CD4-positive, alpha-beta T cell (primary cell): ENCODE results near the gene CCDC27. TPM values are rescaled to one million over a fixed set of nuclear protein-coding genes. Genes with fewer than 3 reads are reported as not detected.

Source experiments
- ATAC-seq: fragments of 200-7000 bp; cut with Tn5 transposase; one replicate; pipeline ENCODE4 v1.10.0; 2022; ENCODE audit warnings: mild to moderate bottlenecking; ENCODE audit not compliant: poor library complexity
- CTCF ChIA-PET: fragments of 350-600 bp; sonication (Branson Sonifier 250); formaldehyde crosslinking; loops from one replicate; lab custom pipeline; 2021; ENCODE audit warnings: antibody characterized with exemption, inconsistent platforms; lab: Charles Lee
- POLR2A ChIA-PET: fragments of 350-600 bp; sonication (Branson Sonifier 250); formaldehyde crosslinking; loops from one replicate; lab custom pipeline; 2021; ENCODE audit warnings: antibody characterized with exemption, inconsistent platforms; lab: Charles Lee
- DNase-seq, 14 experiments: peaks; one replicate each; pipeline ENCODE4 v3.0.0-alpha.2; 2013 to 2020; ENCODE audit warnings: mixed read lengths in 2 of 14
- H3K27ac ChIP-seq, 2 donors: one replicate each; pipeline versions ENCODE4 v1.5.1 to v1.7.0; 2013; ENCODE audit warnings: low read length in 2 of 2, low read depth in 1 of 2, mild to moderate bottlenecking in 1 of 2
- H3K27me3 ChIP-seq, 2 experiments: 1 replicate in 1 of 2; 2 replicates in 1 of 2; pipeline versions ENCODE4 v1.6.1 to v1.7.0; 2013; ENCODE audit warnings: low read length in 2 of 2, control low read depth in 1 of 2, mild to moderate bottlenecking in 1 of 2, moderate library complexity in 1 of 2; ENCODE audit not compliant: insufficient read depth in 2 of 2, control insufficient read depth in 1 of 2
- H3K36me3 ChIP-seq: one replicate; pipeline ENCODE4 v1.6.1; 2013; ENCODE audit warnings: low read length, control low read depth; ENCODE audit not compliant: insufficient read depth
- H3K4me1 ChIP-seq: one replicate; pipeline ENCODE4 v1.6.1; 2013; ENCODE audit warnings: low read length, control low read depth; ENCODE audit not compliant: insufficient read depth
- H3K4me3 ChIP-seq: one replicate; pipeline ENCODE4 v1.5.1; 2013; ENCODE audit warnings: mild to moderate bottlenecking, low read length, moderate library complexity
- H3K9me3 ChIP-seq, 2 experiments: 1 replicate in 1 of 2; 2 replicates in 1 of 2; pipeline versions ENCODE4 v1.6.1 to v1.7.0; 2013; ENCODE audit warnings: low read length in 2 of 2, mild to moderate bottlenecking in 2 of 2, control low read depth in 1 of 2, moderate library complexity in 1 of 2; ENCODE audit not compliant: control insufficient read depth in 1 of 2, insufficient read depth in 1 of 2
- H3K27ac Mint-ChIP-seq: one replicate; pipeline ENCODE4 v1.8.0; 2020; ENCODE audit warnings: mixed read lengths
- H3K27me3 Mint-ChIP-seq: one replicate; pipeline ENCODE4 v1.8.0; 2021; ENCODE audit warnings: mixed read lengths
- H3K36me3 Mint-ChIP-seq: one replicate; pipeline ENCODE4 v1.8.0; 2021; ENCODE audit warnings: low read depth, mixed read lengths
- H3K4me1 Mint-ChIP-seq: one replicate; pipeline ENCODE4 v1.8.0; 2021; ENCODE audit warnings: low read depth, mixed read lengths
- H3K4me3 Mint-ChIP-seq: one replicate; pipeline ENCODE4 v1.8.0; 2020; ENCODE audit warnings: mild to moderate bottlenecking, mixed read lengths
- H3K9me3 Mint-ChIP-seq: one replicate; pipeline ENCODE4 v1.8.0; 2020; ENCODE audit warnings: mixed read lengths
- intact Hi-C, 2 experiments: fragments of 100-400 bp; cut with DNase I in 1 of 2; cut with micrococcal nuclease in 1 of 2; formaldehyde crosslinking; loops; one replicate each; pipeline versions ENCODE4 v1.15.1 to v1.9.0; 2023 to 2025; cut with DNase I, micrococcal nuclease
- total RNA-seq, 174 experiments: library from RNA in 2 of 174; stranded (reverse) in 2 of 174; gene quantifications; one replicate each; pipeline ENCODE4 v1.2.3 and lab custom pipeline; 2021 to 2026
- TF ChIP-seq, protein P1 (sequence below): fragments of 200-600 bp; IDR thresholded peaks from one replicate; pipeline ENCODE4 v1.8.0; 2022; ENCODE audit warnings: antibody characterized with exemption, mild to moderate bottlenecking

CCDC27 gene
- total RNA-seq, 2 experiments from 2014 or later = not detected

DNA sequence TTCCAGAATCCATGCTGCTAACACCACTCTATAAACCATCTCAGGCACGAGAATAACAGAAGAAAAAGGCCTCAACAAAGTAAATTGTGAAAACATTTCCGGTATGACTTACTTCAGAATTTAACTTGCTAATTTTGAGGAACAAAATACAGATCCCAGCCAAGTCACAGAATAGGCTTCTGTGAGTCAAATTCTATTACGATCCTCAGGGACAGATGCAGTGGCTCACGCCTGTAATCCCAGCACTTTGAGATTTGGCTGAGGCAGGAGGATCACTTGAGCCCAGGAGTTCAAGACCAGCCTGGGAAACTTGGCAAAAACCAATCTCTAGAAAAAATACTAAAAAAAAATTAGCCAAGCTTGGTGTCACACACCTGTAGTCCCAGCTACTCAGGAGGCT is 8.8 kb upstream of the CCDC27 start:
- H3K4me3 Mint-ChIP-seq = no peak overlapping the region
- intact Hi-C loops = no loop called here
- H3K36me3 Mint-ChIP-seq = peaks cover 29% of the 10 kb centered on the region
- Histone ChIP-seq H3K4me1 (peaks cover 29% of the 10 kb centered on the region), H3K27ac (no peak overlapping the region), H3K36me3 (peaks cover 23% of the 10 kb centered on the region), H3K4me3 (no peak overlapping the region), H3K9me3 (peaks cover 0 to 8% of the 10 kb centered on the region in 2 experiments), H3K27me3 (no peaks in the 10 kb centered on the region)
- DNase-seq (no peak), ATAC-seq (no peak)
- ChIA-PET POLR2A (no interaction called here), CTCF (no interaction called here)
- no peaks in the 10 kb centered on the region for H3K9me3 Mint-ChIP-seq
- H3K4me1 Mint-ChIP-seq = peaks cover 33% of the 10 kb centered on the region
- H3K27me3 Mint-ChIP-seq = no peaks in the 10 kb centered on the region
- no peak overlapping the region for H3K27ac Mint-ChIP-seq
- TF ChIP-seq, protein P1, sequence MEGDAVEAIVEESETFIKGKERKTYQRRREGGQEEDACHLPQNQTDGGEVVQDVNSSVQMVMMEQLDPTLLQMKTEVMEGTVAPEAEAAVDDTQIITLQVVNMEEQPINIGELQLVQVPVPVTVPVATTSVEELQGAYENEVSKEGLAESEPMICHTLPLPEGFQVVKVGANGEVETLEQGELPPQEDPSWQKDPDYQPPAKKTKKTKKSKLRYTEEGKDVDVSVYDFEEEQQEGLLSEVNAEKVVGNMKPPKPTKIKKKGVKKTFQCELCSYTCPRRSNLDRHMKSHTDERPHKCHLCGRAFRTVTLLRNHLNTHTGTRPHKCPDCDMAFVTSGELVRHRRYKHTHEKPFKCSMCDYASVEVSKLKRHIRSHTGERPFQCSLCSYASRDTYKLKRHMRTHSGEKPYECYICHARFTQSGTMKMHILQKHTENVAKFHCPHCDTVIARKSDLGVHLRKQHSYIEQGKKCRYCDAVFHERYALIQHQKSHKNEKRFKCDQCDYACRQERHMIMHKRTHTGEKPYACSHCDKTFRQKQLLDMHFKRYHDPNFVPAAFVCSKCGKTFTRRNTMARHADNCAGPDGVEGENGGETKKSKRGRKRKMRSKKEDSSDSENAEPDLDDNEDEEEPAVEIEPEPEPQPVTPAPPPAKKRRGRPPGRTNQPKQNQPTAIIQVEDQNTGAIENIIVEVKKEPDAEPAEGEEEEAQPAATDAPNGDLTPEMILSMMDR = no peak

DNA sequence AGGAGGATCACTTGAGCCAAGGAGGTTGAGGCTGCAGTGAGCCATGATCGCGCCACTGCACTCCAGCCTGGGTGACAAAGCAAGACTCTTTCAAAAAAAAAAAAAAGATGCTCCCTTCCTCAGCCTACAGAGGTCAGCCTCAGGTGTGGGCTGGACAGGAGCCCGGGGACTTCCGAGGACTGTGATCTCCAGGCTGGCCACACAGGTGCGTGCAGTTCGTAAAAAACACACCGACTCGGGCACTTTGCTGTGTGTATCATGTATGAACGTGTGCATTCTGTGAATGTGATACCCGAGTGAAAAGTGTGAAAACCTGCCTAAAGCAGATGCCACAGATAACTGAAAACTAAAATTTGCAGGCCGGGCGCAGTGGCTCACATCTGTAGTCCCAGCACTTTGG is 8.4 kb upstream of the CCDC27 start:
- H3K9me3 ChIP-seq = peaks cover 0 to 8% of the 10 kb centered on the region in 2 experiments
- no peak overlapping the region for H3K4me3 Mint-ChIP-seq
- CTCF ChIA-PET = no interaction called here

DNA sequence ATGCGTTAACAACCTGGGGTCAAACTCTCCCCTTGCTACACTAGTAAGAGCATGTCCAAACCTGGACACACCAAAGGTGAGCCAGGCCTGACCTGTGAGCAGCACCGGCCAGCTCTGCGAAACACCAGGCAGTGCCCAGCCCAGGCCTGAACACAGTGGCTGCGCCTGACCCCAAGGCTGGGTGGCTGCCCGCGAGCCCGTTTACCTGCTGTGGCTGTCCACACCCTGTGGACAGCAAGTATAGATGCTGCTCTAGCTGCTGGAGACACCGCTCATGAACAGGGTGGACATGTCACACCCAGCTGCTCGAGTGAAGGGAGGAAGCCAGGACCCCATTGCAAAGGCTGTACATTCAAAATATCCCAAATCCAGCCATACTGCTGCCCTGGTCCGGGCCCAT is 7.6 kb upstream of the CCDC27 start:
- Histone ChIP-seq H3K9me3 (peaks cover 0 to 8% of the 10 kb centered on the region in 2 experiments), H3K4me3 (no peak overlapping the region), H3K27me3 (no peaks in the 10 kb centered on the region), H3K4me1 (peaks cover 29% of the 10 kb centered on the region), H3K36me3 (peaks cover 15% of the 10 kb centered on the region), H3K27ac (no peak overlapping the region)
- POLR2A ChIA-PET = no interaction called here
- Mint-ChIP-seq H3K4me3 (no peak overlapping the region), H3K27ac (no peak overlapping the region), H3K27me3 (no peaks in the 10 kb centered on the region), H3K4me1 (peaks cover 34% of the 10 kb centered on the region), H3K36me3 (peaks cover 29% of the 10 kb centered on the region), H3K9me3 (no peaks in the 10 kb centered on the region)
- intact Hi-C loops = no loop called here
- ATAC-seq = no peak
- TF ChIP-seq, protein P1 = no peak
- CTCF ChIA-PET = no interaction called here
- no peak for DNase-seq

More for the DNA sequence above, 8.4 kb upstream of the CCDC27 start:
- H3K9me3 Mint-ChIP-seq = no peaks in the 10 kb centered on the region
- peaks cover 29% of the 10 kb centered on the region for H3K4me1 ChIP-seq
- no peak overlapping the region for H3K27ac Mint-ChIP-seq
- no peaks in the 10 kb centered on the region for H3K27me3 ChIP-seq
- peaks cover 34% of the 10 kb centered on the region for H3K4me1 Mint-ChIP-seq
- H3K27ac ChIP-seq = no peak overlapping the region
- ATAC-seq (no peak), DNase-seq (no peak)
- TF ChIP-seq, protein P1 = no peak
- no peaks in the 10 kb centered on the region for H3K27me3 Mint-ChIP-seq
- intact Hi-C loops = no loop called here
- H3K36me3 ChIP-seq = peaks cover 21% of the 10 kb centered on the region
- POLR2A ChIA-PET = no interaction called here
- H3K36me3 Mint-ChIP-seq = peaks cover 29% of the 10 kb centered on the region
- H3K4me3 ChIP-seq = no peak overlapping the region
